ENCODE data around the gene VWA7. TPM values are rescaled to one million over a fixed set of nuclear protein-coding genes. Genes with fewer than 3 reads are reported as not detected.

The VWA7 gene
- total RNA-seq, 4 donors from 2014 or later: 0.22 to 0.80 (median 0.58) TPM

DNA sequence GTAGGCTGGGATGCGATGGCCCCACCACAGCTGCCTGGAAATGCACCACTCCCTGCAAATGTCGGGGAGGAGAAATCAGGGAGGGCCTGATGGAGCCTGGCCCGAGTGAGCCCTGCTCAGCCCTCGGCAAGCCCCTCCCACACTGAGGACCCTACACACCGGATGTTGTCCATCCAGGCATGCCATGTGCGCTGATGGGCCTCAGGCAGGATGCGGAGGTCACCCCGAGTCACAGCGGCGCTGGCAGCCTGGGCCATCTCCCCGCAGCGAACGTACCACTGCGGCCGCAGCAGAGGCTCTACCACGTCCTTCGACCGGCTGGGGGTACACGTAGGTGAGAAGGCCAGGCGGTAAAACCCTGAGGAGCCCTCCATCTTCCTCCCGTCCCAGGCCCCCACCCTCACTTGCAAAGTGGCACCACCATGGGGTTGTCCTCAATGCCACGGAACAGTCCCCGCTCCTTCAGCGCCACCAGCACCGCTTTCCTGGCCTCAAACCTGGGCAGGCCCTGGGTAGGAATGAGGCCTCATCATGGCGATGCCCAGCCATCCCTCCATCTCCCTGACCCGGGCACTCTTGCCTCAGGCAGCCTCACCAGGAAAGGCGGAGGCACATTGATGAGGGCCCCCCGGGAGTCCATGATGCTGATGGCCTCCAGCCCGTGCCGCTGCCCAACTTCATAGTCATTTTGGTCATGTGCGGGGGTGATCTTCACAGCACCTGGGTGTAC is 5.2 kb upstream of the VWA7 start:
- intact Hi-C loops (cut with DNase I): no loop called here
- no peak for DNase-seq

DNA sequence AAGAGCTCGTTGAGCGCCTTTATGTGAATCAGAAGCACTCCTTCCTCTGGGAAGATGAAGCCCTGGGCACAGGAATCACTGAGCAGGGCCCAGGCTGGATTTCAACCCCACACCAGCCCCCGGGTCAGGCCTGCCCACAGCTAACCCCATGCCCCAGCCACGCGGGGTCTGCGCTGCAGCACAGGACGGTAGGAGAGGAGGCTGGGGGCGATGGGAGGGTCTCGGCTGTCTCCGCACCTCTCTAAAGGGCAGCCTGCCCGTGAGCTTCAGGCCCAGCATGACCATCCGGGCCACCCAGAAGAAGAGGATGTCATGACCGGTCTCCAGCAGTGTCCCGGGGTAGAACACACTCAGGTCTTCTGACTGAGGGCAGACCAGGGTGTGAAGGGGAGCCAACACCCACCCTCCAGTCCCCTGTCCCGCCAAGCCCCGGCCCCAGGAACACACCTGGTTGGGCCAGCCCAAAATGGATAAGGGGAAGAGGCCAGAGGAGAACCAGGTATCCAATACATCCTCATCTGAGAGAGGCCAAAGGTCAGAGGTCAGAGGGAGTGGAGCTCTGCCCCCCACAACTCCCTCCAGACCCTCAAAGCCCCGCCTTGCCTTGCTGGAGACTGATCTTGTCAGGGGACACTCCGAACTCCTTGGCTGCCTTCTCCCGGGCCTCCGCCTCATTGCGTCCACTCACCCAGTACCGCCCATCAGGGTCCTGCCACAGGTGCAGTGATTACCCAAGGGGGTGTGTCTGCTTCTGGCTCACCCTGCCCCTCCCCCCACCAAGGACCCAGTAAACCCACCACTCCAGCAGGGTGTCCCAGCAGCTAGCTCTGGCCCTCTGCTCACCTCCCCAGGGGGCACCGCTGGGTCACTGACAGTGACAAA is 4.4 kb upstream of the VWA7 start:
- no peaks in the 10 kb centered on the region for H3K9me3 ChIP-seq
- intact Hi-C loops (cut with DNase I): no loop called here
- H3K4me1 ChIP-seq: peaks cover 9 to 13% (median 11%) of the 10 kb centered on the region in 3 donors
- no peak for TF ChIP-seq POLR2A (IDR thresholded peaks at IDR 0.05)
- TF ChIP-seq, protein P1, sequence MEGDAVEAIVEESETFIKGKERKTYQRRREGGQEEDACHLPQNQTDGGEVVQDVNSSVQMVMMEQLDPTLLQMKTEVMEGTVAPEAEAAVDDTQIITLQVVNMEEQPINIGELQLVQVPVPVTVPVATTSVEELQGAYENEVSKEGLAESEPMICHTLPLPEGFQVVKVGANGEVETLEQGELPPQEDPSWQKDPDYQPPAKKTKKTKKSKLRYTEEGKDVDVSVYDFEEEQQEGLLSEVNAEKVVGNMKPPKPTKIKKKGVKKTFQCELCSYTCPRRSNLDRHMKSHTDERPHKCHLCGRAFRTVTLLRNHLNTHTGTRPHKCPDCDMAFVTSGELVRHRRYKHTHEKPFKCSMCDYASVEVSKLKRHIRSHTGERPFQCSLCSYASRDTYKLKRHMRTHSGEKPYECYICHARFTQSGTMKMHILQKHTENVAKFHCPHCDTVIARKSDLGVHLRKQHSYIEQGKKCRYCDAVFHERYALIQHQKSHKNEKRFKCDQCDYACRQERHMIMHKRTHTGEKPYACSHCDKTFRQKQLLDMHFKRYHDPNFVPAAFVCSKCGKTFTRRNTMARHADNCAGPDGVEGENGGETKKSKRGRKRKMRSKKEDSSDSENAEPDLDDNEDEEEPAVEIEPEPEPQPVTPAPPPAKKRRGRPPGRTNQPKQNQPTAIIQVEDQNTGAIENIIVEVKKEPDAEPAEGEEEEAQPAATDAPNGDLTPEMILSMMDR (IDR thresholded peaks at IDR 0.05): no peak
- H3K36me3 ChIP-seq: peaks cover 31 to 87% (median 45%) of the 10 kb centered on the region in 3 donors
- no peaks in the 10 kb centered on the region for H3K27me3 ChIP-seq
- H3K4me3 ChIP-seq: no peak overlapping the region
- 100% methylated on average over 1 to 2 of the region's 23 CpGs for WGBS, 2 donors
- no peak for DNase-seq
- no peak overlapping the region for H3K27ac ChIP-seq

More for the DNA sequence above, 5.2 kb upstream of the VWA7 start:
- Histone ChIP-seq H3K27ac (no peak overlapping the region), H3K9me3 (no peaks in the 10 kb centered on the region), H3K4me3 (no peak overlapping the region), H3K4me1 (peaks cover 1 to 5% (median 2%) of the 10 kb centered on the region in 3 donors), H3K27me3 (no peaks in the 10 kb centered on the region), H3K36me3 (peaks cover 31 to 90% (median 45%) of the 10 kb centered on the region in 3 donors)
- TF ChIP-seq, protein P1 (IDR thresholded peaks at IDR 0.05): no peak
- 80 to 100% methylated on average over 1 to 12 of the region's 32 CpGs for WGBS, 2 donors

DNA sequence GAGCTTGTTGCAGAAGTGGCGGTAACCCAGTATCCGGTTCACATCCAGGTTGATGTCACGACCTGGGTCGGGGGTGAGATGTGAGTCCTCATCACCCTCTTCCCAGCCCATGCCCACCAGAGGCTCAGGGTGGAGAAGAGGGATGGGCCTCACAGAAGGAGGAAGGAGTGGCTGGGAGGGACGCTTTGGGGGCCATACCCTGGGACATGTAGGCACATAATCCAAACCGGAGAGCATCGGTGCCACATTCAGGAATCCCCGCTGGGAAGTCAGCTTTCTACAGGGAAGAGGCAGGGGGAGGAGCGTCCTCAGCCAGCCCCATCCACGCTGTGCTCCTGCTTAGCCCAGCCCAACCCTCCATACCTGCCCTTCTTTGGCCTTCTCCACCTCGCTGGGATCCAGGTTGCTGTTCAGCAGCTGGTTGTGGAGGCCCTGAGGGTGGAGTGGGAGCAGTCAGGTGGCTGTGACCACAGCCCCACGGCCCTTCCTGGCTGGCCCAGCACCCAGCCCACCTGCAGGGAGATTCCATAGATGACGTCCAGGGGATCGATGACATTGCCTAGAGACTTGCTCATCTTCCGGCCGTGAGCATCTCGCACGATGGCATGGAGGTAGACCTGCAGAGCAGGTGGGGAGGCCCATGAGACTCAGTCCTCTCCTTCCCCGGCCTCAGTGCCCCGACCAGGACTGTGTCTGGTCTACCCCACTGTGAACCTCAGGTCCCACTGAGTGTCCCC is 3.5 kb upstream of the VWA7 start:
- Histone ChIP-seq H3K27me3 (no peaks in the 10 kb centered on the region), H3K36me3 (peaks cover 31 to 80% (median 43%) of the 10 kb centered on the region in 3 donors), H3K4me3 (no peak overlapping the region), H3K27ac (no peak overlapping the region), H3K9me3 (no peaks in the 10 kb centered on the region), H3K4me1 (peaks cover 13 to 21% (median 14%) of the 10 kb centered on the region in 3 donors)
- 84 to 97% methylated on average over 7 to 16 of the region's 20 CpGs for WGBS, 2 donors
- no peak for TF ChIP-seq POLR2A (IDR thresholded peaks at IDR 0.05)
- intact Hi-C loops (cut with DNase I): no loop called here
- DNase-seq: no peak

DNA sequence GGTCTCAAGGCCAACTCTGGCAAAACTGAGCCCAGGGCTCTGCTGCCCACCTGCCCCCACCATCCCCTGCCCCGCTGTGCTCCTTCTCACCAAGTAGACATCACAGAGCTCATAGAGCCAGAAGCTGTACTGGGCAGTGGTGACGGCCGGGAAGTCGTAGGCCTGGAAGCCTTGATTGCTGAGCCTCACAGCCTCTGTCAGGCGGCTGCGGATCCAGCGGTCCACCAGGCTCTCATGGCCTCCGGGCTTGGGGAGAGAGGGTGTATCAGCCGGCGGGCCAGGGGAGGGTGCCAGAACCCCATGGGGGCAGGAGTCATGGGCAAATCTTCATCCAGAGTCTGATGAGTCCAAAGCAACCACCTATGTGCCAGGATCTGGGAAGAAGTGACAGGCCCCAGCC is 2.8 kb upstream of the VWA7 start:
- no peak overlapping the region for H3K4me3 ChIP-seq
- no peaks in the 10 kb centered on the region for H3K9me3 ChIP-seq
- intact Hi-C loops (cut with DNase I): no loop called here
- no peak for DNase-seq
- 83% methylated on average over 5 of the region's 10 CpGs; no CpG with 5 or more reads in 1 of the 2 donors for WGBS, 2 donors
- H3K4me1 ChIP-seq: peaks cover 13 to 29% (median 14%) of the 10 kb centered on the region in 3 donors
- H3K27me3 ChIP-seq: no peaks in the 10 kb centered on the region
- peaks cover 24 to 72% (median 35%) of the 10 kb centered on the region in 3 donors for H3K36me3 ChIP-seq
- TF ChIP-seq, protein P1 (IDR thresholded peaks at IDR 0.05): no peak
- TF ChIP-seq POLR2A (IDR thresholded peaks at IDR 0.05): no peak
- H3K27ac ChIP-seq: no peak overlapping the region

Measured in esophagus squamous epithelium (tissue), 5 donors.